ENCODE results near the gene SLU7. TPM values are rescaled to one million over a fixed set of nuclear protein-coding genes. Genes with fewer than 3 reads are reported as not detected.

Gene SLU7
- total RNA-seq (2021) (53.6 and 75.3 TPM in 2 replicates), Bru-seq, nascent RNA (percentile 88 among the genes with signal in this experiment), BruChase-seq, experiment 1, labeled RNA remaining after a 2-hour chase (percentile 87 among the genes with signal in this experiment), BruChase-seq, experiment 2, labeled RNA remaining after a 6-hour chase (percentile 93 among the genes with signal in this experiment)
- long read RNA-seq, transcript SLU7-201 (16 exons, 3,793 nt) = major isoform, 42 of 67 reads
- long read RNA-seq, partial matches to known transcripts = 17 of 67 reads
- long read RNA-seq, other reads (novel, unspliced or antisense) = 8 of 67 reads

DNA sequence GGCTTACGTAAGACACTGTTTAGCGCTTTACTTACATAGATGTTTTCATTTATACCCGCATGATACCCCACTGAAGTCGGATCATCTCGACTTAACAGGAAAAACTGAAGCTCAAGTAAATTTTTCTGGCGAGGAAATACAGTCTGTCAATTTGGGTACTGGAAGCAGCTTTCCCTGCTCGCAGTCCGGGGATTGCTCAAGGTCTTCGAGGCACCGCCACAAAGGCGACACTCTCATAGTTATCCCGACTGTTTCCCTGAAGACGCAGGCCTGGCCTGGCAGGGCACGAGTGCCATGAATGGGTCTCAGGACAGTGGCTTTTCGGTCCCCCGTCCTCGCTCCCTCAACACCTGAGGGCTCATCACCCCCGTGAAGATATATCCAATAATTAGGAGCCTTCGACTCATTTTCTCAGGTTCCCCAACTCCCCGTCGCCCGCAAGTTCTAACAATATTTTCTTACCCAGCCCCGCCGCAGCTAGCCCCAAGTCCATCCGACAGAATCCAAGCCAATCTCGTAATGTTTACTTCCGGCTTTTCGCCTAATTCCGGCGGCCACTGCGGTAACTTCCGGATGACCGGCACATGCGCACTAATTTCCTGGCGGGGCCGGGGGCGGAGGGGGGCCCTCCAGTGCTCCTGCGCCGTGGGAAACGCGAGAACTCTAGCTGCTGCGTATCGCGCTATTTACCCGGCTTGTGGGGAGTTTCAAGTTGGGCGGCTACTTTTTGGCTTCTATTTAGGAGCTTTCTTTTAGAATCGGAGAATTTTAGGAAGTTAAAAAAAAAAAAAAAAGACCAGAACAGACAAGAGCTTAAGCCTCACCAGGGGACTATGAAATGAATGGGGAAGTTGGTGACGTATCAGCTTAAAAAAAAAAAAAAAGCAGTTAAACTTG lies at the start of gene SLU7:
Gene SLU7, minus strand, starts transcription at position 521 of the 897 bp plus-strand sequence. CDS start 3,787 bp downstream, outside the sequence.
- peaks cover 55% of the 10 kb centered on the region for H3K79me2 ChIP-seq (ENCODE audit: low read depth)

DNA sequence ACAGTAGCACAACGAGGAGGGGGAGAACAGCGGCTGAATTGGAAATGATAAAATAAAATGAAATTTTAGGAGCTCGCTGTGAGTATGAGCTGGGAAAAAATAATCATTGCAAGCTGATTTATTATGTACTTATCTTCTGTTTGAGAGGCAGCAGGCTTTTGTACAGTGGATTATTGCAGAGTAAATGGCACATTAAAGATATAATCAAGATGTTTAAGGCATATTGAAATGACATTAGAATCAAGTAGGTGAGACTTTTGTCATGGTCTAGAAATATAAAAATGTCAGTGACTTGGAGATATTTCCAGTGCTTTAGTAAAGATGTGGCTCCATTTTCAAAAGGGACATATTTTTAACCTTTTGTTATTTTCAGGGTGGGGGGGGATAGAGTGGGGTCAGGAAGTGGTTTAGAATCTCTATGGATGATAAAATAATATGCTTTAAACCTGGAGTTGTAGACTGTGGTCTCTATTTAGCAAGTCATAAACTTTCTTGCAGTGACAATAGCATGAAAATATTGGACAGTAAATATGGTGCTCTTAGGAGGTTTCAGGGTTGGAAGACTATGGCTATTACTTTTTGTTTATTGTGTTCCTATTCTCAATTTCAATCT lies 49.6 kb upstream of the SLU7 start:
- no peaks in the 10 kb centered on the region for H3K9me3 ChIP-seq (ENCODE audit: insufficient read depth, low read depth)
- no peaks in the 10 kb centered on the region for H3K27me3 ChIP-seq (ENCODE audit: insufficient read depth, low read depth)
- H3K27ac ChIP-seq = no peak overlapping the region
- peaks cover 9% of the 10 kb centered on the region; the same call in 1 of the 2 replicates for H3F3A ChIP-seq (ENCODE audit: insufficient read depth, low read depth)
- H4K20me1 ChIP-seq (ENCODE audit: insufficient read depth) = no peaks in the 10 kb centered on the region
- no peaks in the 10 kb centered on the region for H3K9me2 ChIP-seq (ENCODE audit: insufficient read depth)
- ChIA-PET CTCF (interaction anchor here (0.7 kb wide), 1 partner anchor 39 kb away, joined by 3 read pairs; no protein-coding TSS in a partner anchor), POLR2A (ENCODE audit: unreplicated experiment) (no interaction called here)
- H3K79me2 ChIP-seq (ENCODE audit: low read depth) = no peaks in the 10 kb centered on the region
- H2AFZ ChIP-seq = no peak overlapping the region
- DNase-seq = no peak
- no peak overlapping the region for H3K4me2 ChIP-seq
- intact Hi-C loops (cut with micrococcal nuclease; ENCODE audit: unreplicated experiment) = no loop called here
- TF ChIP-seq, protein P1, sequence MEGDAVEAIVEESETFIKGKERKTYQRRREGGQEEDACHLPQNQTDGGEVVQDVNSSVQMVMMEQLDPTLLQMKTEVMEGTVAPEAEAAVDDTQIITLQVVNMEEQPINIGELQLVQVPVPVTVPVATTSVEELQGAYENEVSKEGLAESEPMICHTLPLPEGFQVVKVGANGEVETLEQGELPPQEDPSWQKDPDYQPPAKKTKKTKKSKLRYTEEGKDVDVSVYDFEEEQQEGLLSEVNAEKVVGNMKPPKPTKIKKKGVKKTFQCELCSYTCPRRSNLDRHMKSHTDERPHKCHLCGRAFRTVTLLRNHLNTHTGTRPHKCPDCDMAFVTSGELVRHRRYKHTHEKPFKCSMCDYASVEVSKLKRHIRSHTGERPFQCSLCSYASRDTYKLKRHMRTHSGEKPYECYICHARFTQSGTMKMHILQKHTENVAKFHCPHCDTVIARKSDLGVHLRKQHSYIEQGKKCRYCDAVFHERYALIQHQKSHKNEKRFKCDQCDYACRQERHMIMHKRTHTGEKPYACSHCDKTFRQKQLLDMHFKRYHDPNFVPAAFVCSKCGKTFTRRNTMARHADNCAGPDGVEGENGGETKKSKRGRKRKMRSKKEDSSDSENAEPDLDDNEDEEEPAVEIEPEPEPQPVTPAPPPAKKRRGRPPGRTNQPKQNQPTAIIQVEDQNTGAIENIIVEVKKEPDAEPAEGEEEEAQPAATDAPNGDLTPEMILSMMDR (conservative IDR thresholded peaks at IDR 0.05) = no peak
- TF ChIP-seq EZH2 (IDR thresholded peaks at IDR 0.05; ENCODE audit: low read depth) = no peak
- no peaks in the 10 kb centered on the region for H3K36me3 ChIP-seq (ENCODE audit: low read depth)
- H3K4me3 ChIP-seq = no peak overlapping the region
- BruUV-seq (replicated peaks) = no TSS peak
- peaks cover 23% of the 10 kb centered on the region for H3K4me1 ChIP-seq (replicated peaks; ENCODE audit: insufficient read depth)

More for the DNA sequence above, at the start of gene SLU7:
- Histone ChIP-seq H3K4me3 (peak within 1 kb of the TSS; percentile 66), H3K4me2 (peak within 1 kb of the TSS; percentile 95), H3K27ac (peak within 1 kb of the TSS; percentile 85), H3K4me1 (replicated peaks; ENCODE audit: insufficient read depth) (peaks cover 45% of the 10 kb centered on the region), H3F3A (ENCODE audit: insufficient read depth, low read depth) (peaks cover 6% of the 10 kb centered on the region; the same call in 1 of the 2 replicates), H3K36me3 (ENCODE audit: low read depth) (peaks cover 10% of the 10 kb centered on the region), H3K27me3 (ENCODE audit: insufficient read depth, low read depth) (no peaks in the 10 kb centered on the region), H2AFZ (peak within 1 kb of the TSS; percentile 86), H3K9me2 (ENCODE audit: insufficient read depth) (no peaks in the 10 kb centered on the region), H4K20me1 (ENCODE audit: insufficient read depth) (peaks cover 9% of the 10 kb centered on the region; the same call in 1 of the 2 replicates), H3K9me3 (ENCODE audit: insufficient read depth, low read depth) (no peaks in the 10 kb centered on the region)
- TSS peak; percentile 75 for BruUV-seq (replicated peaks)
- peak; percentile 87 to 97 for DNase-seq
- intact Hi-C loops (cut with micrococcal nuclease; ENCODE audit: unreplicated experiment) = loop anchor here (2.0 kb wide), 1 partner anchor 18 kb away; the partner anchor contains the start of gene FAM200C
- ChIA-PET CTCF (interaction anchor here (0.5 to 1.6 kb wide), 4 partner anchors 20 to 905 kb away, joined by 4 to 8 read pairs (median 4); no protein-coding TSS in a partner anchor), POLR2A (ENCODE audit: unreplicated experiment) (interaction anchor here (0.5 to 0.8 kb wide), 6 partner anchors 11 to 1704 kb away, joined by 3 to 8 read pairs (median 5); no protein-coding TSS in a partner anchor)
- no peak for TF ChIP-seq EZH2 (IDR thresholded peaks at IDR 0.05; ENCODE audit: low read depth)
- TF ChIP-seq, protein P1 (conservative IDR thresholded peaks at IDR 0.05) = no peak

Measured in PC-9 (cell line).